Measurements from ENCODE around the gene CHCT1. TPM values are rescaled to one million over a fixed set of nuclear protein-coding genes. Genes with fewer than 3 reads are reported as not detected.

The CHCT1 gene
- polyA plus RNA-seq, 1 donor (not counting 4 experiments of a cell fraction or from before 2014, with no cell fraction given), result not detected

DNA sequence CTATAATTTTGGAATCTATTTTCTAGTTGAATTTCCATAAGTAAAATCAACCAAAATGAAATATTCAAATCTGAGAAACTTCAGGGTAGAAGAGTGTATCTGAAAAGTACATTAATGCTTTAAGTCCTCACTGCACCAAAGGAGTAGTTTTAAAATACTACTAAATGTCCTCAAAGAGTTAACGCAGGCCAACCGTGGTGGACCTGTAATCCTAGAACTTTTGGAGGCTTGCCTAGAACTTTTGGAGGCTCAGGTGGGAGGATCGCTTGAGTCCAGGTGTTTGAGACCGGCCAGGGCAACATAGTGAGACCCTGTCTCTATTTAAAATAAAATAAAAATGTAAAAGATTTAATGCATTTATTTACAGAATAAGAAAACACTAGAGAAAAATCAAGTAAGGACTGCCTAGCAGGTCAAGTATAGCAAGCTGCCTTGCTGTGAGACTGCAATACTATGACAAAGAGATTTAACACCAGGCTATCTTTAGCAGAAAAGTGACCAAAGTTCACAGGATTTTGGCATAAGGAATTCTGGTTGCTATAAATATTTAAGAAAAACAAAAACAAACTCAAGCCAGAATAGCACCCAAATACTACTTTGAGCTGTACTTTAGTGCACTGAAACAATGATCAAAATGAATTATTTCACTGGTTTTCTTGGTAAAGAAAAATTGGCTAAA is 41.0 kb downstream of the CHCT1 start:
- no peak overlapping the region for H3K4me2 ChIP-seq (ENCODE audit: control insufficient read depth, extremely low read depth, insufficient read depth, low read depth, low read length)
- TF ChIP-seq, protein P1, sequence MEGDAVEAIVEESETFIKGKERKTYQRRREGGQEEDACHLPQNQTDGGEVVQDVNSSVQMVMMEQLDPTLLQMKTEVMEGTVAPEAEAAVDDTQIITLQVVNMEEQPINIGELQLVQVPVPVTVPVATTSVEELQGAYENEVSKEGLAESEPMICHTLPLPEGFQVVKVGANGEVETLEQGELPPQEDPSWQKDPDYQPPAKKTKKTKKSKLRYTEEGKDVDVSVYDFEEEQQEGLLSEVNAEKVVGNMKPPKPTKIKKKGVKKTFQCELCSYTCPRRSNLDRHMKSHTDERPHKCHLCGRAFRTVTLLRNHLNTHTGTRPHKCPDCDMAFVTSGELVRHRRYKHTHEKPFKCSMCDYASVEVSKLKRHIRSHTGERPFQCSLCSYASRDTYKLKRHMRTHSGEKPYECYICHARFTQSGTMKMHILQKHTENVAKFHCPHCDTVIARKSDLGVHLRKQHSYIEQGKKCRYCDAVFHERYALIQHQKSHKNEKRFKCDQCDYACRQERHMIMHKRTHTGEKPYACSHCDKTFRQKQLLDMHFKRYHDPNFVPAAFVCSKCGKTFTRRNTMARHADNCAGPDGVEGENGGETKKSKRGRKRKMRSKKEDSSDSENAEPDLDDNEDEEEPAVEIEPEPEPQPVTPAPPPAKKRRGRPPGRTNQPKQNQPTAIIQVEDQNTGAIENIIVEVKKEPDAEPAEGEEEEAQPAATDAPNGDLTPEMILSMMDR (optimal IDR thresholded peaks at IDR 0.05 in 1 of 3, IDR thresholded peaks at IDR 0.05 in 1 of 3, conservative IDR thresholded peaks at IDR 0.05 in 1 of 3; ENCODE audit: extremely low read depth in 1 of 3, insufficient read depth in 2 of 3, low read length in 3 of 3), result no peak
- no peak for TF ChIP-seq EZH2 (IDR thresholded peaks at IDR 0.05; ENCODE audit: low read length)
- H3K27me3 ChIP-seq (ENCODE audit: control insufficient read depth, extremely low read depth, insufficient read depth, low read length), result no peaks in the 10 kb centered on the region
- no peaks in the 10 kb centered on the region for H4K20me1 ChIP-seq (ENCODE audit: control insufficient read depth, extremely low read depth, insufficient read depth, low read length)
- H3K9me3 ChIP-seq (ENCODE audit: control insufficient read depth, low read depth, low read length), result no peaks in the 10 kb centered on the region
- no peaks in the 10 kb centered on the region for H3K9me1 ChIP-seq (ENCODE audit: control insufficient read depth, extremely low read depth, insufficient read depth, low read length)
- H3K4me1 ChIP-seq (ENCODE audit: control insufficient read depth, extremely low read depth, insufficient read depth, low read length), result no peaks in the 10 kb centered on the region
- FAIRE-seq (no peak), DNase-seq (ENCODE audit: low read depth, low spot score) (no peak)
- dilution Hi-C loops (cut with MboI; ENCODE audit: extremely low pct_ligation_motif_present, low sequenced_read_pairs), result no loop called here
- no peaks in the 10 kb centered on the region for H3K79me2 ChIP-seq (ENCODE audit: control insufficient read depth, insufficient read depth, low read length)
- H3K4me3 ChIP-seq (ENCODE audit: control insufficient read depth in 2 of 3, extremely low read depth in 1 of 3, insufficient read depth in 2 of 3, low read depth in 1 of 3, low read length in 3 of 3), result no peak overlapping the region
- H3K36me3 ChIP-seq (ENCODE audit: control insufficient read depth in 2 of 2, extremely low read depth in 1 of 2, insufficient read depth in 2 of 2, low read length in 2 of 2), result peaks cover 4 to 6% of the 10 kb centered on the region in 2 experiments
- H3K27ac ChIP-seq (ENCODE audit: control insufficient read depth, insufficient read depth, low read length), result no peak overlapping the region
- no peak overlapping the region for H3K9ac ChIP-seq (ENCODE audit: control insufficient read depth, extremely low read depth, insufficient read depth, low read length)
- H2AFZ ChIP-seq (ENCODE audit: control insufficient read depth, low read length), result no peak overlapping the region

DNA sequence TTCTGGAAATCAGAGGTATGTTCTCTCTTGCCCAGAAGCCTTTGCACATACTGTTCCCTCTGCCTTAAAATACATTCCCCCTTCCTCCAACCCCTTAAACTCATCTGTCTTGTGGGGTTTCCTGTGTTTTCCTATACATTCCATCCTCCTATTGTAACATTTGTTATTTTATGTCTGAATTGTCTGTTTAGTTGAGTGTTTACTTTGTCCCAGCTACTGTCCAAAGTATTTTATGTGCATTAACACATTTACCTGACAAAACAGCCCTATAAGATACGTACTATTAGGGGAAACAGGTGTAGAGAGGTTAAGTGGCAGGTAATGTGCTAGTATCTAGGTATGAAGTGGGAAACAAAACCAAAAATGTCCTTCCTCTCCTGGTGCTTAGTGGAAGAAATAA is 42.1 kb downstream of the CHCT1 start:
- H3K27me3 ChIP-seq (ENCODE audit: control insufficient read depth, extremely low read depth, insufficient read depth, low read length), result no peaks in the 10 kb centered on the region
- dilution Hi-C loops (cut with MboI; ENCODE audit: extremely low pct_ligation_motif_present, low sequenced_read_pairs), result no loop called here
- TF ChIP-seq EZH2 (IDR thresholded peaks at IDR 0.05; ENCODE audit: low read length), result no peak
- TF ChIP-seq, protein P1 (optimal IDR thresholded peaks at IDR 0.05 in 1 of 3, IDR thresholded peaks at IDR 0.05 in 1 of 3, conservative IDR thresholded peaks at IDR 0.05 in 1 of 3; ENCODE audit: extremely low read depth in 1 of 3, insufficient read depth in 2 of 3, low read length in 3 of 3), result no peak
- H3K4me3 ChIP-seq (ENCODE audit: control insufficient read depth in 2 of 3, extremely low read depth in 1 of 3, insufficient read depth in 2 of 3, low read depth in 1 of 3, low read length in 3 of 3), result no peak overlapping the region
- no peaks in the 10 kb centered on the region for H3K9me3 ChIP-seq (ENCODE audit: control insufficient read depth, low read depth, low read length)
- H3K27ac ChIP-seq (ENCODE audit: control insufficient read depth, insufficient read depth, low read length), result no peak overlapping the region
- DNase-seq (ENCODE audit: low read depth, low spot score) (no peak), FAIRE-seq (no peak)
- no peak overlapping the region for H3K9ac ChIP-seq (ENCODE audit: control insufficient read depth, extremely low read depth, insufficient read depth, low read length)
- H3K36me3 ChIP-seq (ENCODE audit: control insufficient read depth in 2 of 2, extremely low read depth in 1 of 2, insufficient read depth in 2 of 2, low read length in 2 of 2), result peaks cover 5 to 6% of the 10 kb centered on the region in 2 experiments
- no peak overlapping the region for H2AFZ ChIP-seq (ENCODE audit: control insufficient read depth, low read length)
- no peaks in the 10 kb centered on the region for H3K9me1 ChIP-seq (ENCODE audit: control insufficient read depth, extremely low read depth, insufficient read depth, low read length)
- H3K79me2 ChIP-seq (ENCODE audit: control insufficient read depth, insufficient read depth, low read length), result no peaks in the 10 kb centered on the region
- H3K4me1 ChIP-seq (ENCODE audit: control insufficient read depth, extremely low read depth, insufficient read depth, low read length), result no peaks in the 10 kb centered on the region
- no peak overlapping the region for H3K4me2 ChIP-seq (ENCODE audit: control insufficient read depth, extremely low read depth, insufficient read depth, low read depth, low read length)
- no peaks in the 10 kb centered on the region for H4K20me1 ChIP-seq (ENCODE audit: control insufficient read depth, extremely low read depth, insufficient read depth, low read length)

Measured in keratinocyte (primary cell).